BLaER1 treated with 17β-estradiol and CSF1 and Interleukin-3, amounts not matched to agents 10 nM and 100 nM (cell line): ENCODE results near the gene CYP4X1.
"Not testable (repeated sequence)": the region's sequence is repeated elsewhere in the genome, so short reads cannot be mapped to it uniquely, and the experiment has no call there.

Source experiments
- H3K27ac ChIP-seq, 11 experiments: shearing (Covaris generic); formaldehyde crosslinking; 2 replicates each; pipeline ENCODE4 v1.8.1; 2022
- H3K27me3 ChIP-seq, 11 experiments: shearing (Covaris generic); formaldehyde crosslinking; 2 replicates each; pipeline ENCODE4 v1.8.1; 2022
- H3K36me3 ChIP-seq, 11 experiments: shearing (Covaris generic); formaldehyde crosslinking; 2 replicates each; pipeline ENCODE4 v1.8.1; 2022
- H3K4me1 ChIP-seq, 10 experiments: shearing (Covaris generic); formaldehyde crosslinking; 2 replicates each; pipeline ENCODE4 v1.8.1; 2022
- H3K4me2 ChIP-seq, 11 experiments: shearing (Covaris generic); formaldehyde crosslinking; 2 replicates each; pipeline ENCODE4 v1.8.1; 2022
- H3K4me3 ChIP-seq, 10 experiments: shearing (Covaris generic); formaldehyde crosslinking; 2 replicates each; pipeline ENCODE4 v1.8.1; 2022
- H3K9ac ChIP-seq, 11 experiments: shearing (Covaris generic); formaldehyde crosslinking; 2 replicates each; pipeline ENCODE4 v1.8.1; 2022
- H3K9me3 ChIP-seq, 11 experiments: shearing (Covaris generic); formaldehyde crosslinking; replicated peaks in 1 of 11; 2 replicates each; pipeline ENCODE4 v1.8.1; 2022
- H4K20me1 ChIP-seq, 11 experiments: shearing (Covaris generic); formaldehyde crosslinking; 2 replicates each; pipeline ENCODE4 v1.8.1; 2022
- Cebpa-rat ChIP-seq, 11 experiments: shearing (Covaris generic); IDR thresholded peaks; 2 replicates each; pipeline ENCODE4 v1.8.1; 2022

CYP4X1 gene, protein sequence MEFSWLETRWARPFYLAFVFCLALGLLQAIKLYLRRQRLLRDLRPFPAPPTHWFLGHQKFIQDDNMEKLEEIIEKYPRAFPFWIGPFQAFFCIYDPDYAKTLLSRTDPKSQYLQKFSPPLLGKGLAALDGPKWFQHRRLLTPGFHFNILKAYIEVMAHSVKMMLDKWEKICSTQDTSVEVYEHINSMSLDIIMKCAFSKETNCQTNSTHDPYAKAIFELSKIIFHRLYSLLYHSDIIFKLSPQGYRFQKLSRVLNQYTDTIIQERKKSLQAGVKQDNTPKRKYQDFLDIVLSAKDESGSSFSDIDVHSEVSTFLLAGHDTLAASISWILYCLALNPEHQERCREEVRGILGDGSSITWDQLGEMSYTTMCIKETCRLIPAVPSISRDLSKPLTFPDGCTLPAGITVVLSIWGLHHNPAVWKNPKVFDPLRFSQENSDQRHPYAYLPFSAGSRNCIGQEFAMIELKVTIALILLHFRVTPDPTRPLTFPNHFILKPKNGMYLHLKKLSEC

DNA sequence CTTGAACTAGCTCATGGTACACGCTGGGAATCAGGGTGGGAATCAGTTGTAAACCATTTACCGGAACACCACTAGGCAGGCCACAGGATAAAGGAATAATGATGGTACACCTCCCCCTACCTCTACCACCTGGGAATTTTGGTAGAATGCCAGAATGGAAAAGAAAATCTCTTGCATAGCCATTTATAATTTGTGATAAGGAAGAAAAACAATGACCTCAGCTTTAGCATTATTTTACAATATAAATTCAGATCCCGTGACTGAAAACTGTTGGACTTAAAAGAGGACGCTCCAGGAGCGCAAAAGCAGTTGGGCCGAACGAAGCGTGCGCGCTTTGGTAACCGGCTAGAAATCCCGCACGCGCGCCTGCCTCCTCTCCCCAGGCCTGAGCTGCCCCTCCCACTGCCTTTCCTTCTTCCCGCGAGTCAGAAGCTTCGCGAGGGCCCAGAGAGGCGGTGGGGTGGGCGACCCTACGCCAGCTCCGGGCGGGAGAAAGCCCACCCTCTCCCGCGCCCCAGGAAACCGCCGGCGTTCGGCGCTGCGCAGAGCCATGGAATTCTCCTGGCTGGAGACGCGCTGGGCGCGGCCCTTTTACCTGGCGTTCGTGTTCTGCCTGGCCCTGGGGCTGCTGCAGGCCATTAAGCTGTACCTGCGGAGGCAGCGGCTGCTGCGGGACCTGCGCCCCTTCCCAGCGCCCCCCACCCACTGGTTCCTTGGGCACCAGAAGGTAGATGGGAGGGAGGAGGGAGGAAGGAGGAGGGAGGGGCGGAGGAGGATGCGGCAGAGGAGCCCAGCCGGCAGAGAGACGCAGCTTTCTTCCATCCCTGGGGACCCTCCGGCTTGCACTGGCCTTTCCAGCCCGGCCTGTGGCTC, at the start of gene CYP4X1:
TSS of gene CYP4X1 (plus strand) at position 402 of the 873 bp plus-strand sequence. CDS start at position 551, 149 bp downstream.
- Histone ChIP-seq H3K9me3 (no peaks in the 10 kb centered on the region), H3K27ac (no peak within 1 kb of the TSS), H3K9ac (no peak within 1 kb of the TSS), H3K36me3 (no peaks in the 10 kb centered on the region), H4K20me1 (no peaks in the 10 kb centered on the region), H3K4me3 (no peak within 1 kb of the TSS), H3K27me3 (peaks cover 0 to 11% (median 4%) of the 10 kb centered on the region in 11 experiments; a peak in 8 of 22 replicates), H3K4me1 (peaks cover 12 to 25% (median 18%) of the 10 kb centered on the region in 10 experiments; a peak in 19 of 20 replicates), H3K4me2 (peak within 1 kb of the TSS; percentile 44 to 82 (median 62); a peak in 21 of 22 replicates)
- TF ChIP-seq Cebpa-rat (IDR thresholded peaks at IDR 0.05), result no peak

GRCh38 chr1:46983166-46983829, 40.2 kb upstream of the CYP4X1 start:
- H3K4me2 ChIP-seq, result no peak overlapping the region
- no peaks in the 10 kb centered on the region for H4K20me1 ChIP-seq
- H3K27ac ChIP-seq, result no peak overlapping the region
- no peak overlapping the region for H3K4me3 ChIP-seq
- H3K27me3 ChIP-seq, result no peaks in the 10 kb centered on the region
- H3K36me3 ChIP-seq, result no peaks in the 10 kb centered on the region
- no peak for TF ChIP-seq Cebpa-rat (IDR thresholded peaks at IDR 0.05)
- H3K9me3 ChIP-seq, result peaks cover 3 to 20% (median 13%) of the 10 kb centered on the region in 11 experiments; a peak in 15 of 22 replicates
- no peaks in the 10 kb centered on the region for H3K4me1 ChIP-seq
- H3K9ac ChIP-seq, result no peak overlapping the region

DNA sequence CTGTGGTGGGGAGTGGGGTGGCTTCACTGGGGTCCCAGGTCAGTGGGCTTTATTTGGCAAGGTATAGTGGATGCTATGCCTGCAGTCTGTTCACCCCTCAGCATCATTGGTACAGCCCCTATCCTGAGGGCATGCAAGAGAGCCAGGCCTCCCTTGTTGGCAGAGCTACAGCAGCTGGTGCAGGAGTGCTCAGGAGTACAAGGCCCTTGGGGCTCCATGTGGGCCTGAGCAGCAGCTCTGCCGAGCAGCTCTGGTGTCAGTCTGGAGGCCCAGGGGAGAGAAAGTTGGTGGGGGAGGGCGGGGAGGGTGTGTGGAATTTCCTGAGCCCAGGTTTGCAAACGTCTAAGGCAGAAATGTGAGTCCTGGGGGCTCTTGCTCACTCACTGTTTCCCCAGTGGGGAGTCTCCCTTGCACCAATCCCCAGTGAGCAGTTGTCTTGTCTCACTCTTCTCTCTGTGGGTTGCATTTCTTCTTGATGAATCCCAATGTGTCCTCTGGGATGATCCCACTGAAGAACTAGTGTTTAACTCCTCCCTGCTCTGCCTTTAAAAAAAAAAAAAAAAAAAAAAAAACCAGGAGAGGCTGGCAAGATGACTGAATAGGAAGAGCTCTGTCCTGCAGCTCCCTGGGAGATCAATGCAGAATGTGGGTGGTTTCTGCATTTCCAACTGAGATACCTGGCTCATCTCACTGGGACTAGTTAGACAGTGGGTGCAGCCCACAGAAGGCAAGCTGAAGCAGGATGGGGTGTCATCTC, 39.5 kb upstream of the CYP4X1 start:
- H3K9ac ChIP-seq, result no peak overlapping the region
- no peak overlapping the region for H3K4me3 ChIP-seq
- H3K27me3 ChIP-seq, result no peaks in the 10 kb centered on the region
- H3K9me3 ChIP-seq, result peaks cover 3 to 19% (median 13%) of the 10 kb centered on the region in 11 experiments; a peak in 15 of 22 replicates
- no peak overlapping the region for H3K27ac ChIP-seq
- no peaks in the 10 kb centered on the region for H3K4me1 ChIP-seq
- no peak for TF ChIP-seq Cebpa-rat (IDR thresholded peaks at IDR 0.05)
- H4K20me1 ChIP-seq, result no peaks in the 10 kb centered on the region
- H3K36me3 ChIP-seq, result no peaks in the 10 kb centered on the region
- no peak overlapping the region for H3K4me2 ChIP-seq

GRCh38 chr1:46990541-46990940, 32.9 kb upstream of the CYP4X1 start:
- not testable (repeated sequence) for H4K20me1 ChIP-seq

DNA sequence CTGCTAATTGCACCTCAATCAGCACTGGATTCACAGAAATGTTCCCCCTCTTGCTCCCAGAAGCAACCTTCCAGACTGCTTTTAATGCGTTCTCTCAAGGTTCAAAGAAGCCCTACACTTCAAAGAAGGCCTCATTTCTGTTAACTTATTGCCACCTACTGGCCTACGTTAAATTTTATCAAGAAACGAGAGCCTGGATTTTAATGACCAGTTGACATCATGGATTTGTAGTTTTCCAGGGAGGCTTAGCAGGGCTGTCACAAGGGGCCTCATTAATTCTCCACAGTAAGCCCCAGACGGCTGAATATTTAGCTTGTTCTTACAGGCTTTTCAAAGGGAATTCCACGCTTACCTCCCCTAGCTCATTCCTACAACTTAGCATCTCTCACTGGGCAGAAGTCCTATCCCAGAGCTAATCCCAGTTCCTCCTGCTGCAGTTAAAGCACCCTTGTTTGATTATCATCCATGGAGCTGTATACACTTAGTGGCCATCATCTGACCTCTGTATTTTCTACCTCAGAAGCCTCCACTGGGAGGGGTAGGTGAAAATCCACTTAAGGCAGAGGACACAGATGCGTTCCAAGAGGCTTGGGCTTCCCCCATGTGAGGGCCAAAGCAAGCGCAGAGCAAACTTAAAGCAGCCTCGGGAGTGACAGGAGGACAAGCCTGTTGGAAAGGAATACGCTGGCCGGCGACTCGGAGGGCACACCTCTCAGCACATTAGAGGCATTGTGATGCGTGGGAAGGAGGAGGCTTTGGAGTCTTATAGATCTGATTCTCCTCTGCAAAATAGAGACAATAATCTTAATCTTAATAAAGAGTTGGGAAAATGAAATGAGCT, 32.2 kb upstream of the CYP4X1 start:
- Histone ChIP-seq H3K9me3 (peaks cover 0 to 6% (median 0%) of the 10 kb centered on the region in 11 experiments; a peak in 6 of 22 replicates), H3K27ac (no peak overlapping the region), H3K27me3 (no peaks in the 10 kb centered on the region), H3K4me1 (no peaks in the 10 kb centered on the region), H4K20me1 (no peaks in the 10 kb centered on the region), H3K36me3 (no peaks in the 10 kb centered on the region), H3K4me2 (no peak overlapping the region), H3K9ac (no peak overlapping the region), H3K4me3 (no peak overlapping the region)
- TF ChIP-seq Cebpa-rat (IDR thresholded peaks at IDR 0.05), result no peak

More at GRCh38 chr1:46990541-46990940, 32.9 kb upstream of the CYP4X1 start:
- H3K4me1 ChIP-seq, H3K9me3 ChIP-seq, H3K27me3 ChIP-seq, H3K4me2 ChIP-seq, H3K36me3 ChIP-seq, H3K9ac ChIP-seq, H3K27ac ChIP-seq, H3K4me3 ChIP-seq: not testable (repeated sequence)

DNA sequence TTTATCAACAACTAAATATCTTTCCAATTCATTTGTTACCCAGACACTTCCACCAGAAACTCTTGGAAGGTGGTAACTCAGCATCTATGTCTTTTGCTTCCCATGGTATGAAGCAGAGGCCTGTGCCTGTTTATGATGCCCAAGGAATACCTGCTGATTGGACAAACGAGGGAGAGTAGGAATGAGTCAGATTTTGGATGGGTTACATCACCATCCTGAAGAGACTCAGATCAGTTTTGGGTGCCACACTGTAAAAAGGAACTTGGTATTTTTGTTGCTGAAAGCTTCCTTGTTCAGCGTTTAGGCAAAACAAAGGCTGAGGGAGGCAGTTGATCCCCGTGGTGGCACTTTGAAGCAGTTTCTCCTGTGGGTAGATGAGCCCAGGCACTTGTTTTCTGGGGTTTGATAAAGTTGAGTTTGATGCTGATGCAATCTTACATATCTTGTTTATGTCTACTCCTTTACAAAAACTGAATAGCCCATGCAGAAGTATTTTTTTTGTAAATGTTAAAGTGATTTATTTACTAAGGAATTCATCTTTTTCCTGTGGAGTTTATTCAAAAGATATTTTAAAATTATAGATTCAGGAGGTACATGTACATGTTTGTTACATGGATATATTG, 26.7 kb upstream of the CYP4X1 start:
- peaks cover 0 to 6% (median 0%) of the 10 kb centered on the region in 11 experiments; a peak in 6 of 22 replicates for H3K9me3 ChIP-seq
- H3K36me3 ChIP-seq, result no peaks in the 10 kb centered on the region
- peaks cover 0 to 8% (median 0%) of the 10 kb centered on the region in 10 experiments; a peak in 4 of 20 replicates for H3K4me1 ChIP-seq
- H3K27ac ChIP-seq, result peak overlapping the region in 2 of 11 experiments; percentile 11 to 25; a peak in 1 of 22 replicates
- no peaks in the 10 kb centered on the region for H4K20me1 ChIP-seq
- TF ChIP-seq Cebpa-rat (IDR thresholded peaks at IDR 0.05), result no peak
- H3K4me2 ChIP-seq, result peak overlapping the region in 1 of 11 experiments; percentile 42; a peak in 3 of 22 replicates
- H3K4me3 ChIP-seq, result no peak overlapping the region
- no peak overlapping the region; a peak in 1 of 22 replicates for H3K9ac ChIP-seq
- H3K27me3 ChIP-seq, result no peaks in the 10 kb centered on the region

- H3K27me3 ChIP-seq, result no peaks in the 10 kb centered on the region
- no peaks in the 10 kb centered on the region for H3K36me3 ChIP-seq
- H3K27ac ChIP-seq, result no peak overlapping the region
- H3K4me2 ChIP-seq, result no peak overlapping the region
- H3K4me1 ChIP-seq, result peaks cover 0 to 3% (median 0%) of the 10 kb centered on the region in 10 experiments; a peak in 4 of 20 replicates
- H3K9ac ChIP-seq, result no peak overlapping the region
- no peak for TF ChIP-seq Cebpa-rat (IDR thresholded peaks at IDR 0.05)
- H3K9me3 ChIP-seq, result peaks cover 10 to 14% (median 11%) of the 10 kb centered on the region in 11 experiments
- no peak overlapping the region for H3K4me3 ChIP-seq
- no peaks in the 10 kb centered on the region for H4K20me1 ChIP-seq
These were observed 21.3 kb upstream of the CYP4X1 start for GRCh38 chr1:47002211-47002610.
